Upper lobe of left lung (tissue), 4 donors: ENCODE measurements around the gene CENPP.

ENCODE experiments used
- EP300 ChIP-seq, 4 donors: sonication (generic); formaldehyde crosslinking; IDR thresholded peaks; one replicate each; pipeline ENCODE4 v1.5.1; 2017; ENCODE audit warnings: antibody characterized with exemption in 4 of 4, control low read depth in 2 of 4
- POLR2A ChIP-seq, 4 donors: fragments of 450-650 bp; IDR thresholded peaks; one replicate each; pipeline ENCODE4 v1.5.1; 2016 to 2017; ENCODE audit warnings: antibody characterized with exemption in 4 of 4, mild to moderate bottlenecking in 2 of 4
- POLR2AphosphoS5 ChIP-seq, 2 donors: sonication (generic); formaldehyde crosslinking; IDR thresholded peaks; one replicate each; pipeline ENCODE4 v1.5.1; 2017; ENCODE audit warnings: antibody characterized with exemption in 2 of 2
- TF ChIP-seq, protein P1 (sequence below), 6 experiments: fragments of 450-650 bp in 4 of 6; fragments of 200-600 bp in 2 of 6; sonication (generic) in 2 of 6; IDR thresholded peaks; one replicate each; pipeline ENCODE4 v1.5.1; 2016 to 2019; ENCODE audit warnings: antibody characterized with exemption in 6 of 6

DNA sequence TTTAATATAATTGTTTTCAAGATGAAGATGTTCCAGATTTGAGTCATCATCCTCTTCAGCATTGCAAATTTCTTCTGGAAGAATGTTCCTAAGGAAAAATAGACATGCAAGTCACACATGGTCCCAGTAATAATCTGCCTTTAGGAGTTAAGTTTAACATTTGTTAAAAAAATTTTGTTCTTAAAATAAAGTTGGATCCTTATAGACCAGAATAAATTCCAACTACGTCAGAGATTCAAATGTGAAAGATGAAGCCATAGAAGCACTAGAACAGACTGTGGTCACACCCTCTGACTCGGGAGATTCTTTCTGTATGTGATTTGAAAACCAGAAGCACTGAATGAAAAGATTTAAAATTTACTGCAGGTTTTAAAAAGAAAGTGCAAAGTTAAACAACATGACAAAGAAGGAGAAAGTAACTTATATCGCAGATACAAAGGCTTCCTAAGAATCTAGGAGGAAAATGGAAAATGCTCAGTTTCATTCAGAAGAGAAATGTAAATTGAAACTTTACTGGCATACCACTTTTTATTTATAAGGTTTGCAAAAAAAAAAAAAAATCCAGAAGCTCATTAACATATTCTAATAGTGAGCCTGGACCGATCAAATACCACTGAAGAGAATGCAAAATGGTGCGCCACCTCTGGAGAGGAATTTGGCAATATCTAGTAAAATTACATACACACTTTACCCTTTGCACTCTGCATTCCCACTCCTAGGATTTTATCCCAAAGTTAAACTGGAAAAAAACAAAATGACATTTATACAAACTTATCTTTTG lies 170.8 kb downstream of the CENPP start:
- no peak for TF ChIP-seq POLR2A (IDR thresholded peaks at IDR 0.05)
- TF ChIP-seq, protein P1, sequence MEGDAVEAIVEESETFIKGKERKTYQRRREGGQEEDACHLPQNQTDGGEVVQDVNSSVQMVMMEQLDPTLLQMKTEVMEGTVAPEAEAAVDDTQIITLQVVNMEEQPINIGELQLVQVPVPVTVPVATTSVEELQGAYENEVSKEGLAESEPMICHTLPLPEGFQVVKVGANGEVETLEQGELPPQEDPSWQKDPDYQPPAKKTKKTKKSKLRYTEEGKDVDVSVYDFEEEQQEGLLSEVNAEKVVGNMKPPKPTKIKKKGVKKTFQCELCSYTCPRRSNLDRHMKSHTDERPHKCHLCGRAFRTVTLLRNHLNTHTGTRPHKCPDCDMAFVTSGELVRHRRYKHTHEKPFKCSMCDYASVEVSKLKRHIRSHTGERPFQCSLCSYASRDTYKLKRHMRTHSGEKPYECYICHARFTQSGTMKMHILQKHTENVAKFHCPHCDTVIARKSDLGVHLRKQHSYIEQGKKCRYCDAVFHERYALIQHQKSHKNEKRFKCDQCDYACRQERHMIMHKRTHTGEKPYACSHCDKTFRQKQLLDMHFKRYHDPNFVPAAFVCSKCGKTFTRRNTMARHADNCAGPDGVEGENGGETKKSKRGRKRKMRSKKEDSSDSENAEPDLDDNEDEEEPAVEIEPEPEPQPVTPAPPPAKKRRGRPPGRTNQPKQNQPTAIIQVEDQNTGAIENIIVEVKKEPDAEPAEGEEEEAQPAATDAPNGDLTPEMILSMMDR (IDR thresholded peaks at IDR 0.05), result no peak
- no peak for TF ChIP-seq EP300 (IDR thresholded peaks at IDR 0.05)
- TF ChIP-seq POLR2AphosphoS5 (IDR thresholded peaks at IDR 0.05), result no peak
